Naive B cell (primary cell): Measurements from ENCODE around the gene ARHGAP6. TPM values are rescaled to one million over a fixed set of nuclear protein-coding genes. Genes with fewer than 3 reads are reported as not detected.

ENCODE experiments used
- ATAC-seq, 2 donors: fragments of 150-1000 bp; cut with Tn5 transposase; 2 replicates each; pipeline ENCODE4 v1.10.0; 2021; ENCODE audit warnings: low read depth in 2 of 2, mild to moderate bottlenecking in 2 of 2, moderate library complexity in 2 of 2
- DNase-seq: peaks from one replicate; pipeline ENCODE4 v3.0.0; 2022
- H3K27ac Mint-ChIP-seq, 6 donors: one replicate each; pipeline ENCODE4 v1.8.0; 2020 to 2022; ENCODE audit warnings: mild to moderate bottlenecking in 6 of 6, mixed read lengths in 6 of 6, moderate library complexity in 5 of 6, inconsistent platforms in 2 of 6
- H3K27me3 Mint-ChIP-seq, 3 donors: one replicate each; pipeline ENCODE4 v1.8.0; 2021 to 2022; ENCODE audit warnings: mixed read lengths in 3 of 3, mild to moderate bottlenecking in 1 of 3
- H3K36me3 Mint-ChIP-seq, 2 donors: one replicate each; pipeline ENCODE4 v1.8.0; 2020 to 2022; ENCODE audit warnings: mixed read lengths in 2 of 2, inconsistent platforms in 1 of 2, mild to moderate bottlenecking in 1 of 2
- H3K4me1 Mint-ChIP-seq, 3 donors: one replicate each; pipeline ENCODE4 v1.8.0; 2020 to 2022; ENCODE audit warnings: mixed read lengths in 3 of 3, inconsistent platforms in 1 of 3, mild to moderate bottlenecking in 1 of 3, moderate library complexity in 1 of 3
- H3K4me3 Mint-ChIP-seq, 8 donors: one replicate each; pipeline ENCODE4 v1.8.0; 2020 to 2022; ENCODE audit warnings: mild to moderate bottlenecking in 8 of 8, mixed read lengths in 8 of 8, moderate library complexity in 8 of 8, inconsistent platforms in 2 of 8
- H3K9me3 Mint-ChIP-seq, 7 donors: one replicate each; pipeline ENCODE4 v1.8.0; 2020 to 2022; ENCODE audit warnings: mixed read lengths in 7 of 7, mild to moderate bottlenecking in 5 of 7, inconsistent platforms in 2 of 7, moderate library complexity in 1 of 7
- polyA plus RNA-seq, 6 donors: library from polyadenylated mRNA; unstranded; fragments of 300-500 nt; fragmentation: Illumina TruSeq; gene quantifications; one replicate each; pipeline ENCODE4 v1.2.3, GENCODE V29; 2021; ENCODE audit warnings: low read depth in 6 of 6

The ARHGAP6 gene
- polyA plus RNA-seq, 6 donors from 2014 or later: 0.05 to 0.12 (median 0.09) TPM; not detected in 2

DNA sequence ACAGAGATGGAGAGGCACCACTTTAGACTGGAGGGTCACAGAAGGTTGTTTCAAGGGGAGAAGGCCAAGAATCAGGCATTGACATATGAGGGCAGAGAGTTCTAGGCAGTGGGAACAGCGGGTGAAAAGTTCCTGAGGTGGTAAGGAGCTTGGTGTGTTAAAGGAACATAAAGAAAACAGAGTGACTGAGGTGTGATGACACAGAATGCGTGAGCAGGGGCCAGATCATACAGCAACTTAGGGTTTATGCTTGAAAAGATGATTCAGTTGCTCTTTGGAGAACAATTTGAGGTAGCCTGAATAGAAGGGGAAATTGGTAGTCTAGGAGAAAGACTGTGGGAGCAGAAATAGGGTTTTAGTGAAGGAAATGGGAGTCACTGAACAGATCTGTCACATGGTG is 193.3 kb downstream of the ARHGAP6 start:
- H3K9me3 Mint-ChIP-seq: peaks cover 0 to 5% (median 0%) of the 10 kb centered on the region in 7 donors
- peaks cover 7 to 19% (median 7%) of the 10 kb centered on the region in 3 donors for H3K27me3 Mint-ChIP-seq
- no peak overlapping the region for H3K27ac Mint-ChIP-seq
- no peaks in the 10 kb centered on the region for H3K4me1 Mint-ChIP-seq
- no peak for ATAC-seq
- H3K36me3 Mint-ChIP-seq: no peaks in the 10 kb centered on the region
- H3K4me3 Mint-ChIP-seq: no peak overlapping the region
- DNase-seq: no peak

DNA sequence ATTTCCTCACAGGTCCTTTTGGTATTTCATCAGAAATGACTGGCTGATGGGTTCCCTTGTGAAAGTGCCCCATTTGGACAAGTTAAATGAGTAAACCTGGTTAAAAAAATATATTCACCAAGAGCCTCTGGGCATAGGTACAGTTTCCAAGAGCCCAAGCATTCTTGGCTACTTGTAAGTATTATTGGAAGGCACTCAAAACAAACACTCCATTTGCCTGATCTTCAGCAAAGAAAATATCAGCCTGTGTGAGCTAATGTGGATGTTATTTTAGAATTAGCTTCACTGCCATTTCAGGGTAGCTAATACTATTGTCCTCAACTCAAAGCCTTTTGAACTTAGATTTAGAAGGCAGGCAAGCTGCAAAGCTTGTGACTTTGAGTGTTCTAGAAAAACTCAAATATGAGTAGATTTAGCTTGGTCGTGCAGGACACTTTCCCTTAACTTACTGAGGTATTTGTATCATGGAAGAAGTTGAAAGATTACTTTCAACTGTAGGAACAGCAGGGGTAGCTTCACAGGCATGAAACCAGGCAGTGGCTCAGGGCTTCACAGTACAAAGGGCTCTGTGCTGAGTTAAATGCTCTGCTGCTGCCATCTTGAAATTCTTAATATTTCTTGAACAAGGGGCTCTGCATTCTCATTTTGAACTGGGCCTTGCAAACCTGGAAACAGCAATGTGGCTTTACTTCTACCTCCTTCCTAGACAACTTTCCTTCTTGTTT is 195.3 kb downstream of the ARHGAP6 start:
- peaks cover 0 to 5% (median 0%) of the 10 kb centered on the region in 7 donors for H3K9me3 Mint-ChIP-seq
- no peak overlapping the region for H3K4me3 Mint-ChIP-seq
- H3K36me3 Mint-ChIP-seq: no peaks in the 10 kb centered on the region
- DNase-seq: no peak
- no peak overlapping the region for H3K27ac Mint-ChIP-seq
- ATAC-seq: no peak
- no peaks in the 10 kb centered on the region for H3K4me1 Mint-ChIP-seq
- peaks cover 7 to 24% (median 12%) of the 10 kb centered on the region in 3 donors for H3K27me3 Mint-ChIP-seq

DNA sequence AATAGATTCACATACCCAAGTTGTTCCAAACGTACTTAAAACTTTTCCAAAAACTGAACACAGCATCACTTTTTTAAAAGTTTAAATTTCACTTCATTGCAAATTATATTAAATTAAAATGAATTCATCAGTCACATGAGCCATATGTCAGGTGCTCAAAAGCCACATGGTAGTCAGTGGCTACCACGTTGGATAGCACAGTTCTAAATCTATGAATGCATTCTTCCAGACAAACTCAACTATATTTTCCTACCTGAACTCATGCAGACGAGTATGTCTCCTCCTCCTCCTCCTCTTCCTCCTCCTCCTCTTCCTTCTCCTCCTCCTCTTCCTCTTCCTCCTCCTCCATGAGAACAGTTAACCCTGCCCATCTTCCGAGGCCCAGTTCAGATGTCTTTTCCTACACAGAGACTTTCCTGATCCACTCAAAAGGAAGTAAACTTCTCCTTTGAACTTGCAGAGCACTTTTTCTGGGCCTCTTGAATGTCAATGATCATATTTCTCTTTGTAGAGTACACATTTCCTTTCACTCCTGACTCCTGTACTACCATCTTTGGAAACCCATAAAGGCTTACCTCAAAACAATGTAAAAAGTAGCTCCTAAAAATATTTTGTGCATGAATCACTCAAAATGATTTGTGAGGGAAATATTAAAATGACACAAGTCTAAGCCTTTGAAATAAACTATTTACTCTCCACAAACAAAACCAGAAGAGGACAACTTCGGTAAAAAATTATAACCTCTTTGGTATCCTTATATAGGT is 199.9 kb downstream of the ARHGAP6 start:
- DNase-seq (no peak), ATAC-seq (no peak)
- Mint-ChIP-seq H3K27ac (no peak overlapping the region), H3K27me3 (peaks cover 6 to 20% (median 10%) of the 10 kb centered on the region in 3 donors), H3K36me3 (no peaks in the 10 kb centered on the region), H3K4me1 (no peaks in the 10 kb centered on the region), H3K4me3 (peak overlapping the region in 1 of 8 donors; percentile 38), H3K9me3 (peaks cover 0 to 4% (median 0%) of the 10 kb centered on the region in 7 donors)

DNA sequence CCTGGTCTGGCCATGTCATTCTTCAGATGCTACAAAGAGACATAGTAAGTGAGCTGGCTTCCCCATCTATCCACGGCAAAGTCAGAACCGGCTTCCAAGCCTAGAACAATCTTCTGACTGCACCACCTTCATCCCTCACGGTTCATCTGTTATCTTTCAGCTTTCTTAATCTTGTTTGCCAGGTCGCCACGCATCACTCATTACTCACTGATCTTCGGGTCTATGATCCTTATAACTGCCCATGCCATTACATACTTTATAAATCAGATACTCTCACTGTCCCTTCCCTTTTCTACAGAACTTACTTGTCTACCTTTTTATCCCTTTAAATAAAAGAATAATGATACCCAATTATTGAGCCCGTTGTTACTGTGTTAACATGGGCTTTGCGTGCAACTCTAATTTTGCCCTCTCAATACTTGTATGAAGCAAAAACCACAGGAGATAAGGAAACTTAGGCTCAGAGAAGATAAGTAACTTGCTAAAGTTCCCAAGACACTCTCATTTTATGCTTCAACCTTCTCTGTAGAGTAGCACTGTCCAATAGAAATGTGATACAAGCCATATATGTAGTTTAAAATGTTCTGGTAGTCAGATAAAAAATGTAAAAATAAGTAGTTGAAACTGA is 200.8 kb downstream of the ARHGAP6 start:
- Mint-ChIP-seq H3K4me3 (no peak overlapping the region), H3K27me3 (peaks cover 6 to 22% (median 10%) of the 10 kb centered on the region in 3 donors), H3K27ac (no peak overlapping the region), H3K9me3 (peaks cover 0 to 4% (median 0%) of the 10 kb centered on the region in 7 donors), H3K36me3 (no peaks in the 10 kb centered on the region), H3K4me1 (no peaks in the 10 kb centered on the region)
- no peak for ATAC-seq
- no peak for DNase-seq

DNA sequence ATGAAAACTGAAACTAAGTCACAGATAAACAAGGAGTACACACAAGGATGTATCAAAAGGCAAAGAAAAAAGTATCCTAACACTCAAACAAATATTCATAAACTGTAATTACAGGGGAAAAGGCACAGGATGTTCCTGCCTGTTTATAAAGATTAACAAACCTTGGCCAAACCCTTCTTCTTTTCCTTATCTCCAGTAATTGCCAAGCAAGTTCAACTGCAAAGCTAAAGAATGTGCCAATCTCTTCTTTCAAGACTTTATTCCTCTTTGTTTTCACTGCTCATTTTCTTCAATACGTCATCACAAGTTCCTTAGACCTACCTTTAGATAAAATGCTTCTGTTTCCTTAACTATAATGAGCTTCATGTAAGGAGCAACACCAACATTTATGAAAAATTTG is 201.3 kb downstream of the ARHGAP6 start:
- Mint-ChIP-seq H3K4me1 (no peaks in the 10 kb centered on the region), H3K9me3 (peaks cover 0 to 4% (median 0%) of the 10 kb centered on the region in 7 donors), H3K36me3 (no peaks in the 10 kb centered on the region), H3K4me3 (no peak overlapping the region), H3K27me3 (peaks cover 6 to 22% (median 10%) of the 10 kb centered on the region in 3 donors), H3K27ac (no peak overlapping the region)
- ATAC-seq: no peak
- no peak for DNase-seq

DNA sequence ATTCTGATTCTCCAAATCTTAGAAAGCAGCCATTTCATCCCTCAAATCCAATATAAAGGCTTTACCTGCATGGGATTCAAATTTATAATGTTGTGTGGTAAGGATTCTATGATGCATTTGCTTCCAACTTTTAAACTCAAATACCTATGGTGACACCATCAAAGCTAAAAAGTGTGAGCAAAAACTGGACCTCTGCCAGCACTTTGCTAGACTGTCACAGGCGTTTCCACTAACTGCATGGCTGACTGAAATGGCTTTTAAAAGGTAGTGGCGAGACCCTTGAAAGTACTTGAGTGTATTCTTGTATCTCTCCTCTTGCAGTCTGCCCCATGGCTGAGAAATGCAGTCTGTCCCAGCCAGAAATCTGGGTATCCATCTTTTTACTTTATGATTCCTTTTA is 203.1 kb downstream of the ARHGAP6 start:
- Mint-ChIP-seq H3K27me3 (peaks cover 6 to 22% (median 10%) of the 10 kb centered on the region in 3 donors), H3K9me3 (peaks cover 0 to 4% (median 0%) of the 10 kb centered on the region in 7 donors), H3K4me3 (no peak overlapping the region), H3K27ac (no peak overlapping the region), H3K36me3 (no peaks in the 10 kb centered on the region), H3K4me1 (no peaks in the 10 kb centered on the region)
- ATAC-seq: no peak
- no peak for DNase-seq

DNA sequence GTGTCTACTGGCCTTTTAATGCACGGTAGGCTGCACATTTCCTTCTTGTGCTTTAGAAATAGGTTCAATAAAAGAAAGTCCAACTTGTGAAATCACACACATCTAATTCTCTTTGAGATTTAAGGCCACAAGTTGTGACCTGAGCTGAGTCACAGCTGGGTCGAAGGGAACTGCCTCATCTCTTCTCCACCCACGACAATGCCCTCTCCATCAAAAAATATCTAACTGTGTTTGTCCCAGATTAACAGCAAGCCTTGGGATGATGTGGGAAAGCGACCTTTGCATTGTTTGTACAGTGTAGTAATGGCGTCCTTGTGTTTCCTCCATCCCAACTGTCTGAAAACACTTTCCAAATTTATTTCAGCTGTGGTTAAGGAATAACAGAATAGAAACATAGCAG is 203.6 kb downstream of the ARHGAP6 start:
- Mint-ChIP-seq H3K9me3 (peaks cover 0 to 4% (median 0%) of the 10 kb centered on the region in 7 donors), H3K4me1 (no peaks in the 10 kb centered on the region), H3K27ac (no peak overlapping the region), H3K4me3 (no peak overlapping the region), H3K27me3 (peaks cover 6 to 17% (median 10%) of the 10 kb centered on the region in 3 donors), H3K36me3 (no peaks in the 10 kb centered on the region)
- ATAC-seq (no peak), DNase-seq (no peak)

DNA sequence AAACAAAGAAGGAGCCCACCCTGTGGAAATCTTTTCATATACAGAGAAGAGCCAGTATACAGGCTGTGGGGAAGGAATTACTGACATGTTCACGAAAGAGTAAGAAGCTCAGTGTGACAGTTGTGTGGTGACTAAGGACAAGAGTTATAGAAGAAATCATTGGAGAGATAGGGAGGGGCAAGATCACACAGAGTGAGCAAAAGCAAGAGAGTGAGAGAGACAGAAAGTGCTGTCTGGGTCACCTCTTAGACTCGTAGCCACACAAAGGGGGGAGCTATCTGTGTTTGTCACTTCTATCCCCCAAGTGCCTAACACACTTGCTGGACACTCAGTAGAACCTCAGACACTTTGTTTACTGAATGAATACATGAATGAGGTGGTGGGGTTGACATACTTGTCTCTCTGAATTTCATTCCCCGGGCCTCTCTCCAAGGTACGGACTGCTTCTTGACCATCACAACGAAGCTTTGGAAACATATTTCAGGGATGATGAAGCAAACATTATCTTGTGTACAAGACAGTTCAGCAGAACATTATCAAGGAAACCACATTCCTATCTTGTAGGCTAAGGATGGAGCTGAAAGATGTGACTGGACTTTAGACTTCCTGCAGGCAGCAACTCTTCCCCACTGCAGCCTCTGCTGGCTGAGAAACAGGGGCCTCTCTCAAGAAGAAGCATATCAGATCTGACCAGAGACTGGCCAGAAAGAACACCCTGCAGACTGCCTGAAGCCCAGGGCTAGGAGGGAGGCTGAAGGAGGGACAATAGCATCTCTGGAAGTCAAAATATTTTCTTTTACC is 204.3 kb downstream of the ARHGAP6 start:
- no peak overlapping the region for H3K4me3 Mint-ChIP-seq

DNA sequence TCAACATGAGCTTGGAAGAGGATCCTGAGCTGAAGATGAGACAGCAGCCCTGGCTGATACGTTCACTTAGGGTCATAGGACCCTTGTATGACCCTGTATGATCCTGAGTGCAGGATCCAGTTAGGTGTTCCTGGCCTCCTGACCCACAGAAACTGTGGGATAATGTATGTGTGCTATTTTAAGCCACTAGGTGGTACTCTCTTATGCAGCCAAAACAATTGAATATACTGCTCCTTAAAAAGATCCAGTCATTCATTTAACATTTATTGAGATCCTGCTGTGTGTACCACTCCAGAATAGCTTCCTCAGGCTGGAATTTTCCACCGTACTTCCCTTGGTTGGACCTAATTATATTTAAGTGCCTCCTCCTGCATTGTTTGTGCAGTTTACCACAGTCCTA is 205.4 kb downstream of the ARHGAP6 start:
- Mint-ChIP-seq H3K4me1 (no peaks in the 10 kb centered on the region), H3K27me3 (peaks cover 5 to 14% (median 6%) of the 10 kb centered on the region in 3 donors), H3K4me3 (no peak overlapping the region), H3K27ac (no peak overlapping the region), H3K36me3 (no peaks in the 10 kb centered on the region), H3K9me3 (peaks cover 0 to 1% (median 0%) of the 10 kb centered on the region in 7 donors)
- DNase-seq: no peak
- no peak for ATAC-seq

More for the DNA sequence above, 204.3 kb downstream of the ARHGAP6 start:
- Mint-ChIP-seq H3K27ac (peak overlapping the region in 1 of 6 donors; percentile 53), H3K9me3 (peaks cover 0 to 1% (median 0%) of the 10 kb centered on the region in 7 donors), H3K4me1 (no peaks in the 10 kb centered on the region), H3K36me3 (no peaks in the 10 kb centered on the region), H3K27me3 (peaks cover 6 to 14% (median 10%) of the 10 kb centered on the region in 3 donors)
- ATAC-seq (no peak), DNase-seq (no peak)

DNA sequence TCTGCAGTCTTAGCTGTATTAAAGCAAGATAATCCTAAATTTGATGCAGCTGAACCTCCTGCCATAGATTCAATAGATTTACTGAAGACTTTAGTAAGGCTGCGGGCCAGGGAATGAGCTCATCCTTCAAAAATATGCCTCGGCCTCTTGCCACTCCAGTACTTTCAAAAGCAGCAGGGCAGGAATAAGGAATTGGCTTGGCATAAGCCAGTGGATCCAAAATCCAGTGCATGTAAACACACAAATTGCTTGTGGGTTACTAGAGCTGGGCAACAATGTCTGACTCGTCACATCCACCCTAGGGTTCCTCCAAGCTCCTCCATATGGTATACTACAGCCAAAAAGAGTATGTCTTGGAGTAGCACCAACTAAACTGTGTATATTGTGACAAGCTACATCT is 207.6 kb downstream of the ARHGAP6 start:
- Mint-ChIP-seq H3K4me1 (no peaks in the 10 kb centered on the region), H3K27me3 (peaks cover 0 to 21% (median 5%) of the 10 kb centered on the region in 3 donors), H3K36me3 (no peaks in the 10 kb centered on the region), H3K9me3 (peaks cover 0 to 1% (median 0%) of the 10 kb centered on the region in 7 donors), H3K27ac (no peak overlapping the region), H3K4me3 (no peak overlapping the region)
- no peak for ATAC-seq
- no peak for DNase-seq

DNA sequence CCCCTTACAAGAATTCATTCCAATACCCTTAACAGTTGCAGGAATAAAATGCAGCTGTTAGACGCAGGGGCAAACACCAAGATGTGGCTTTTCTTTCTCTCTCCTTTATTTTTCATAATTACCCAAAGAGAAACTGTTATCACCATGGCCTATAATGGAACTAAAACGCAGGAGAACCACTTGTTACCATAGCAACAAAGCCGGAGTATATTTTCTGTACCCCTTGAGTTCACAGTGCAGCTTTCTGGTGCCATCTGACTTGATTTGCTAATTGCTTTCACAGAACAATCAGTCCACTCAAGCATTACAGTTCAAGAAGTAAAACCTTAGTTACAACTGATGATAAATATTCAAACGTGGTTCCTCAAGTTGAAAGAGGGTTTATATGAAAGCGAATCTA is 214.6 kb downstream of the ARHGAP6 start:
- H3K4me3 Mint-ChIP-seq: no peak overlapping the region
- peaks cover 0 to 25% (median 17%) of the 10 kb centered on the region in 3 donors for H3K27me3 Mint-ChIP-seq
- no peaks in the 10 kb centered on the region for H3K36me3 Mint-ChIP-seq

DNA sequence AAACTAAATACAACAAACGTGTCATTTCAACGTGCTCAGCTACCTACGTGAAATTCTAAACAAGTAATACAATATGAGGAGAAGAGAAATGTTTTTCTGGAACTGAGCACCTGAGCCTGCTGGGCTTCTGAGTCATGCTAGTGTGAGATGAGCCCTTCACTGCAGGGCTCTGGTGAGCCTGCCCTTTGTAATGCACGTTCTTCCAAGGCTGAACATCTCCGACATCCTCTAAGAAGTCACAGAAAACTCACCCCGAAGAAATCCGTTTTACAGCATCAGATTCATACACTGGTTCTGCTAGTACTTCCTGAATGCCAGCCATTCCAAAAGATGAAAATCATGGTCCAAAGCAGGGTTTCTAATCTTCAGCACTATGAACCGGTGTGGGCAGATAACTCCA is 215.4 kb downstream of the ARHGAP6 start:
- H3K4me3 Mint-ChIP-seq: no peak overlapping the region

More for the DNA sequence above, 214.6 kb downstream of the ARHGAP6 start:
- DNase-seq (no peak), ATAC-seq (no peak)
- Mint-ChIP-seq H3K27ac (no peak overlapping the region), H3K9me3 (no peaks in the 10 kb centered on the region), H3K4me1 (no peaks in the 10 kb centered on the region)

DNA sequence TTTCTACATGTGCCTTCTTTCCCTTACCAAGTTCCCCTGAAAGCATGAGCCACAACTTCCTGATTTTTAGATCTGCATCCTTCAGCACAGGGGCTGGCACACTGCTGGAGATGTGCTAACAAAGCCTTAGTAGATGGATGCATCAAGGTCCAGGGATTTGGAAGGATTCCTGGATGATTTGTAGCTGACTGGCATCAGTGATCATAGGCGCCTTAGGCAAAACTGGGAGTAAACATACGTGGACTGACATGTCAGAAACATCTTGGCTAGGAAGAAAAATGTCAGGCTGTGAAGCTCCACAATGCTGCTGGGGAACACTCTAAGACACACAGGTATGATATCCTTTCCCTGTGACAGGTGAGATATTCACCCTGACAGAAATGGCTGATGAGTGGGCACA is 216.1 kb downstream of the ARHGAP6 start:
- peaks cover 0 to 22% (median 17%) of the 10 kb centered on the region in 3 donors for H3K27me3 Mint-ChIP-seq
- H3K4me1 Mint-ChIP-seq: no peaks in the 10 kb centered on the region
- ATAC-seq (no peak), DNase-seq (no peak)
- no peaks in the 10 kb centered on the region for H3K36me3 Mint-ChIP-seq
- no peaks in the 10 kb centered on the region for H3K9me3 Mint-ChIP-seq
- H3K4me3 Mint-ChIP-seq: no peak overlapping the region
- no peak overlapping the region for H3K27ac Mint-ChIP-seq

More for the DNA sequence above, 215.4 kb downstream of the ARHGAP6 start:
- Mint-ChIP-seq H3K9me3 (no peaks in the 10 kb centered on the region), H3K27ac (no peak overlapping the region), H3K36me3 (no peaks in the 10 kb centered on the region), H3K4me1 (no peaks in the 10 kb centered on the region), H3K27me3 (peaks cover 0 to 25% (median 17%) of the 10 kb centered on the region in 3 donors)
- no peak for ATAC-seq
- no peak for DNase-seq
